Measurements from ENCODE around the gene NEIL1.

DNA sequence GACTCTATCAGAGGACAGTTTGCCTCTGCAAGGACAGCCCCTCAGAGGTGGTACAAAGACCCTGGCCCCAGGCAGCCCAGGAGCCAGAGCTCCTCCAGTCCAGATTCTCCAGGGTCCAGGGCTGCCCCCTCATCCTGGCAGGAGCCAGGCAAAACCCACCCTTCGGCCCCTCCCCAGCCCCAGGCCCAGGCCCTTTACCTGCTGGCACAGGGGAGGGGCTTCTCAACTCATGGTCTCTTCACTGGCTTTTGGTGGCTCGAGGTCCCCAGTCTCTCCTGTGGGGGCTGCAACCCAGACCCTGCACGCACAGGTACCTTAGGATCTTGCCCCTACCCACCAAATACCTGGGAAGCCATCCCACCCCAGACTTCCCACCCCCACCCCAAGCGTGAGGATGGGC is 8.5 kb downstream of the NEIL1 start:
- TF ChIP-seq, protein P1, sequence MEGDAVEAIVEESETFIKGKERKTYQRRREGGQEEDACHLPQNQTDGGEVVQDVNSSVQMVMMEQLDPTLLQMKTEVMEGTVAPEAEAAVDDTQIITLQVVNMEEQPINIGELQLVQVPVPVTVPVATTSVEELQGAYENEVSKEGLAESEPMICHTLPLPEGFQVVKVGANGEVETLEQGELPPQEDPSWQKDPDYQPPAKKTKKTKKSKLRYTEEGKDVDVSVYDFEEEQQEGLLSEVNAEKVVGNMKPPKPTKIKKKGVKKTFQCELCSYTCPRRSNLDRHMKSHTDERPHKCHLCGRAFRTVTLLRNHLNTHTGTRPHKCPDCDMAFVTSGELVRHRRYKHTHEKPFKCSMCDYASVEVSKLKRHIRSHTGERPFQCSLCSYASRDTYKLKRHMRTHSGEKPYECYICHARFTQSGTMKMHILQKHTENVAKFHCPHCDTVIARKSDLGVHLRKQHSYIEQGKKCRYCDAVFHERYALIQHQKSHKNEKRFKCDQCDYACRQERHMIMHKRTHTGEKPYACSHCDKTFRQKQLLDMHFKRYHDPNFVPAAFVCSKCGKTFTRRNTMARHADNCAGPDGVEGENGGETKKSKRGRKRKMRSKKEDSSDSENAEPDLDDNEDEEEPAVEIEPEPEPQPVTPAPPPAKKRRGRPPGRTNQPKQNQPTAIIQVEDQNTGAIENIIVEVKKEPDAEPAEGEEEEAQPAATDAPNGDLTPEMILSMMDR (IDR thresholded peaks at IDR 0.05): no peak
- TF ChIP-seq NRF1 (IDR thresholded peaks at IDR 0.05; ENCODE audit: low read depth, low read length): no peak
- no peak for TF ChIP-seq RAD21 (IDR thresholded peaks at IDR 0.05; ENCODE audit: low read length)
- TF ChIP-seq RFX5 (IDR thresholded peaks at IDR 0.05; ENCODE audit: low read length): no peak
- TF ChIP-seq, protein P2, sequence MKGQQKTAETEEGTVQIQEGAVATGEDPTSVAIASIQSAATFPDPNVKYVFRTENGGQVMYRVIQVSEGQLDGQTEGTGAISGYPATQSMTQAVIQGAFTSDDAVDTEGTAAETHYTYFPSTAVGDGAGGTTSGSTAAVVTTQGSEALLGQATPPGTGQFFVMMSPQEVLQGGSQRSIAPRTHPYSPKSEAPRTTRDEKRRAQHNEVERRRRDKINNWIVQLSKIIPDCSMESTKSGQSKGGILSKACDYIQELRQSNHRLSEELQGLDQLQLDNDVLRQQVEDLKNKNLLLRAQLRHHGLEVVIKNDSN (IDR thresholded peaks at IDR 0.05; ENCODE audit: borderline replicate concordance, low read depth): no peak
- TF ChIP-seq POLR2AphosphoS5 (IDR thresholded peaks at IDR 0.05; ENCODE audit: low read depth, low read length): no peak
- no peak for TF ChIP-seq SIN3A (IDR thresholded peaks at IDR 0.05; ENCODE audit: borderline replicate concordance, low read depth, low read length)
- TF ChIP-seq TCF12 (IDR thresholded peaks at IDR 0.05): no peak
- TF ChIP-seq, protein P3, sequence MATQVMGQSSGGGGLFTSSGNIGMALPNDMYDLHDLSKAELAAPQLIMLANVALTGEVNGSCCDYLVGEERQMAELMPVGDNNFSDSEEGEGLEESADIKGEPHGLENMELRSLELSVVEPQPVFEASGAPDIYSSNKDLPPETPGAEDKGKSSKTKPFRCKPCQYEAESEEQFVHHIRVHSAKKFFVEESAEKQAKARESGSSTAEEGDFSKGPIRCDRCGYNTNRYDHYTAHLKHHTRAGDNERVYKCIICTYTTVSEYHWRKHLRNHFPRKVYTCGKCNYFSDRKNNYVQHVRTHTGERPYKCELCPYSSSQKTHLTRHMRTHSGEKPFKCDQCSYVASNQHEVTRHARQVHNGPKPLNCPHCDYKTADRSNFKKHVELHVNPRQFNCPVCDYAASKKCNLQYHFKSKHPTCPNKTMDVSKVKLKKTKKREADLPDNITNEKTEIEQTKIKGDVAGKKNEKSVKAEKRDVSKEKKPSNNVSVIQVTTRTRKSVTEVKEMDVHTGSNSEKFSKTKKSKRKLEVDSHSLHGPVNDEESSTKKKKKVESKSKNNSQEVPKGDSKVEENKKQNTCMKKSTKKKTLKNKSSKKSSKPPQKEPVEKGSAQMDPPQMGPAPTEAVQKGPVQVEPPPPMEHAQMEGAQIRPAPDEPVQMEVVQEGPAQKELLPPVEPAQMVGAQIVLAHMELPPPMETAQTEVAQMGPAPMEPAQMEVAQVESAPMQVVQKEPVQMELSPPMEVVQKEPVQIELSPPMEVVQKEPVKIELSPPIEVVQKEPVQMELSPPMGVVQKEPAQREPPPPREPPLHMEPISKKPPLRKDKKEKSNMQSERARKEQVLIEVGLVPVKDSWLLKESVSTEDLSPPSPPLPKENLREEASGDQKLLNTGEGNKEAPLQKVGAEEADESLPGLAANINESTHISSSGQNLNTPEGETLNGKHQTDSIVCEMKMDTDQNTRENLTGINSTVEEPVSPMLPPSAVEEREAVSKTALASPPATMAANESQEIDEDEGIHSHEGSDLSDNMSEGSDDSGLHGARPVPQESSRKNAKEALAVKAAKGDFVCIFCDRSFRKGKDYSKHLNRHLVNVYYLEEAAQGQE (IDR thresholded peaks at IDR 0.05; ENCODE audit: low read depth, low read length): no peak
- TF ChIP-seq, protein P4, sequence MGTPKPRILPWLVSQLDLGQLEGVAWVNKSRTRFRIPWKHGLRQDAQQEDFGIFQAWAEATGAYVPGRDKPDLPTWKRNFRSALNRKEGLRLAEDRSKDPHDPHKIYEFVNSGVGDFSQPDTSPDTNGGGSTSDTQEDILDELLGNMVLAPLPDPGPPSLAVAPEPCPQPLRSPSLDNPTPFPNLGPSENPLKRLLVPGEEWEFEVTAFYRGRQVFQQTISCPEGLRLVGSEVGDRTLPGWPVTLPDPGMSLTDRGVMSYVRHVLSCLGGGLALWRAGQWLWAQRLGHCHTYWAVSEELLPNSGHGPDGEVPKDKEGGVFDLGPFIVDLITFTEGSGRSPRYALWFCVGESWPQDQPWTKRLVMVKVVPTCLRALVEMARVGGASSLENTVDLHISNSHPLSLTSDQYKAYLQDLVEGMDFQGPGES (IDR thresholded peaks at IDR 0.05; ENCODE audit: low read depth, low read length): no peak
